SK-N-SH (cell line): Measurements from ENCODE around the gene ZFYVE21.

ENCODE experiments used
- MXI1 ChIP-seq: IDR thresholded peaks from 2 replicates; pipeline ENCODE4 v1.6.1; 2012; ENCODE audit warnings: mild to moderate bottlenecking, low read depth, low read length, improper control_type of control experiment
- TAF1 ChIP-seq: IDR thresholded peaks from 2 replicates; pipeline ENCODE4 v1.6.1; 2012; ENCODE audit warnings: low read depth, mild to moderate bottlenecking, low read length, moderate library complexity, borderline replicate concordance

GRCh38 chr14:103684471-103684870 is 31.1 kb upstream of the ZFYVE21 start:
- no peak for TF ChIP-seq TAF1
- no peak for TF ChIP-seq MXI1
